UCSD-AML1 (cell line): Measurements from ENCODE around the gene NAPB.

Experiments
- DNase-seq: peaks from one replicate; lab custom pipeline; 2025; ENCODE audit not compliant: unreplicated experiment; lab: John Stamatoyannopoulos, UW

Gene NAPB

DNA sequence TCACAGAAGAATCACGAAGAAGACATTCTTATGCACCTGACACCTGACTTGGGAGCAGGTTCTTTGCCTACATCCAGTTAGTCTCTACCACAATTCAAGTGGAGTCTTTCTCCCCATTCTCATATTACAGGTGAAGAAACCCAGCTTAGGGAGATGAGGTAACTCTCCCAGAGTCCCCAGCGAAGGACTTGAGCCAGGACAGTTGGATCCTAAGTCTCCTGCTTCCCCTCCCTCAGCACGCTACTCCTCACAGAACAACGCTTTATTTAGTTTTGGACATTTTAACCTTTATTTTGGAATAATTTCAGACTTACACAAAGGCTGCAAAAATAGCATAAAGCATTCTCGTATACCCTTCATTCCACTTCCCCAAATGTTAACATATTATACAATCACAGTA, 17.4 kb upstream of the NAPB start:
- no peak for DNase-seq

GRCh38 chr20:23437126-23437899, 16.0 kb upstream of the NAPB start:
- DNase-seq, result no peak

GRCh38 chr20:23436681-23437080, 15.4 kb upstream of the NAPB start:
- no peak for DNase-seq

GRCh38 chr20:23435626-23436539, 14.6 kb upstream of the NAPB start:
- no peak for DNase-seq

GRCh38 chr20:23434521-23435313, 13.4 kb upstream of the NAPB start:
- no peak for DNase-seq

DNA sequence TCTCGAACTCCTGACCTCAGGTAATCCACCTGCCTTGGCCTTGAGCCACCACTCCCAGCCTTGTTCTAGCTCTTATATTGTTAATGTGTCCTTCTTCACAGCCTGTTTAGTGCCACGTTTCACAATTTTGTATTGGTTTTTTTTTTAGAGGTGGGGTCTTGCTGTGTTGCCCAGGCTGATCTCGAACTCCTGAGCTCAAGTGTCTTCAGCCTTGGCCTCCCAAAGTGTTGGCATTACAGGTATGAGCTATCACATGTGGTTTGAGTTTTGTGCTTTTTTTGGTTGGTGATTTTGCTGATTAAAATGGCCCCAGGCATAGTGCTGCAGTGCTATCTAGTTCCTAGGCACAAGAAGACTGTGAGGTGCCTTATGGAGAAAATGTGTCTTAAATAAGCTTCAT, 12.3 kb upstream of the NAPB start:
- no peak for DNase-seq

DNA sequence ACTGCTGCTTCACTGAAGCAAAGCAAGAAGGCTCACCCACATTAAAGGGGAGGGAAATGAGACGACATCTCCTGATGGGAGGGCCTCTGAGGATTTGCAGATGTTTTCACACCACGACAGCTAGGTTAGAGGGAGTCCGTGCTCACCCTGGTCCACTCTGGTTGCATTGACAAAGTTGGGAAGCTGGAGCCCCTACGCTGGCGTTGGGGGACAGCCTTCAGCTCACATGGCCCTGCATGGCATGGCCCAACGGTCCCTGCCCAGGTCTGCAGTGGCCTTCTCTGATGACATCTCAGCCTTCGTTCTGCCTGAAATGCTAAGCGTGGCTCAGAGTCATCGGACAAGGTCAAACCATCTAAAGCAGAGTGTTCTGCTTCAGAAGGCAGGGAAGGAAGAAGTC, 3.8 kb upstream of the NAPB start:
- DNase-seq, result no peak

DNA sequence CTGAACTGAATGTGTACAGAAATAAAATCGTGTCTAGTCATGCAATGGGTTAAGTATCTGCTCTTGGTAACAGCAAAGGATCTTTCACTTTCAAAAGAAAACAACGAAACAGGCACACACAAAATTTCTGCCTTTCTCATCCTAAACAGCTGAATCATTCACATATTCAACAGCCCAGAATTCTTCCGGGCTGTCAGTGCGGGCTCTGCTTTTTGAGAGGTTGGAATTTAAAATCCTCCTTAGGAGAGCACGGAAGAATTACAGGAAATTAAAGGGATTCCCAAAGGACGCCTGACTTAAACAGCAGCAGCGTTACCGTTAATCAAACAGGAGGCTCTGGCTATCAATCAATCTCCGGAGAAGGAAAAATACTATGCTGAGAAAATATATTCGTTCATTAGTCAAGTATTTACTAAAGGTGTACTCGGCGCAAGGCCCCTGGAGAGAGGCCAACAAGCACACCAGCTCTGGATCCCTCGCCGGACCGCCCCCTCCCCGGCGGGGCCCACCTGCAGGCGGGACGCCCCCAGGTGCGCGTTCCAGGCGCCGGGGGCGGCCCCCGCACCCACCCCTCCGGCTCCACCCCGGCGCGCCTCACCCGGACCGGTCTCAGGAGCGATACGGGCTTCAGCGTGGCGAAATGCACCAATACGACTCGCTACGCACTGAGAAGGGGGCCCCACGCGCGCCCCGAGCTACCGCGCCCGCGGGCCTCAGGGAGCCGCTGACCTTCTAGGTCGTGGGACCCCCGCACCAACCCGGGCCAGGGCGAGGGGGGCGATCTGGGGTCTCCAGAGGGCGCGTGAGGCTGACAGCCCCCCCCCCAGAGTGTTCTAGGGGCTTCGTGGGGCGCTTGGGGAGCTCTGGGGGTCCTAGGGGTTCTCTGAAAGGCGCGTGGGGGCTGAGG, 1.0 kb downstream of the NAPB start:
- no peak for DNase-seq

GRCh38 chr20:23419657-23419994, 1.7 kb downstream of the NAPB start:
- DNase-seq, result no peak

- DNase-seq, result no peak
These were observed 3.4 kb downstream of the NAPB start for GRCh38 chr20:23417861-23418260.

DNA sequence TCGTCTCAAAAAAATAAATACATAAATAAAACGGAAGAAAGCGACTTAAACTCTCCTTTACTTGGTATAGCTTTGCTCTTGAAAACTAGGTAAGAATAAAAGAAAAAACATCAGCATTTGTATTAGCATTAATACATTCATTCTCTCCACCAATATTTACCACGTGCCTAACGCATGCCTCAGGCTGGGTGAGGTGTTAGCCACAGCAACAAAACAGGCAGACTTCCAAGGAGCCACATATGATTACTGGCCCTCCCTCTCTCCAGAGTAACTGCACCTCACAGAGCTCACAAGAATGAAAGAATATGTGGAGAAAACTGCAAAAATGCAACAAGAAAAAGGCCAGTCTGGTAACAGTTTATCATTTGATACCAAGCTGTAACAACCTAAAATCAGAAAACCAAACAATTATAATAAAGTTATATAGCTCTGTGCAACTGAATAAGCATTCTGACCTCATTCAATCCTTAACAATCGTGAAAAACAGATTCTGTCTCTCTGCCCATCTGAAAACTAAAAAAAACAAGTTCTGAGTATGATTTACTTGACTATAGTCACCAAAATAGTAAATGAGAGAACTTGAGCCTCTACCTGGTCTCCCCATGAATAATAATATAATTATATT, 5.2 kb downstream of the NAPB start:
- no peak for DNase-seq

DNA sequence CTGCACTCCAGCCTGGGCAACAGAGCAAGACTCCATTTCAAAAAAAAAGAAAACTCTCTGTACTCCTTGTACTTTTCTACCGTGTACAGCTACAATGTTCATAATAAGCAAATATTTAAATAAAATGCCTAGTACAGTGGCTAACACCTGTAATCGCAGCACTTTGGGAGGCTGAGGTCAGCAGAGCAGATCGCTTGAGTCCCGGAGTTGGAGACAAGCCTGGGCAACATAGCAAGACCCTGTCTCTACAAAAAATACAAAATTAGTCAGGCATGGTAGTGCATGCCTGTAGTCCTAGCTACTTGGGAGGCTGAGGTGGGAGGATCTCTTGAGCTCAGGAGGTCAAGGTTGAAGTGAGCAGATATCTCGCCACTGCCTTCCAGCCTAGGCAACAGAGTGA, 5.7 kb downstream of the NAPB start:
- no peak for DNase-seq

DNA sequence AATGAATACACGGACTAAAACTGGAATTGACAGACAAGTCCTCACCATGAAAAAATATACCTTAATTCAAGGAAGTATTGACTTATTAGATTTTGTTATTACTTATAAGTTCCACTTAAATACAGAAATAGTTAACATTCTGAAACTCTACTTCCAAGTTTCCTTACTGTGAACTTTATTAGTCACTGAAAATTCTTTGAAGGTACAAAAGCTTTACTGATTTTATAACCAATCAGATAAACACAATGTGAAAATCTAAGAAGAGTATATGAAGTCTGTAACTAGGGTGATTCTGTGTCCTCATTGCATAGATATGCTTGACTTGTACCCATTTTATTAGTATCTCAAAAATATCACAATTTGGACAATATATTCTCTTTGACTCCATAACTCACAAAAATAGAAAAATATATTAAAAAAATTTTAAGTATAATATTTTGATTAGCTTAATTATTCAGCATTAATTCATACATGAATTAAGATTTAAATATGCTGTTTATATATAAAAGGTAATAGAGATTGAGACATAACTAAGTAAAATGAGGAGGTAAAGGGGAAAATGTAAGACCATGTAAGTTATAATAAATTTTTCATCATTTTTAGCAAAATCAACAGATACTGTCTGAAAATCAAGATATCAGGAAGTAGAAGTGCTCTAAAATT, 6.6 kb downstream of the NAPB start:
- DNase-seq, result no peak

DNA sequence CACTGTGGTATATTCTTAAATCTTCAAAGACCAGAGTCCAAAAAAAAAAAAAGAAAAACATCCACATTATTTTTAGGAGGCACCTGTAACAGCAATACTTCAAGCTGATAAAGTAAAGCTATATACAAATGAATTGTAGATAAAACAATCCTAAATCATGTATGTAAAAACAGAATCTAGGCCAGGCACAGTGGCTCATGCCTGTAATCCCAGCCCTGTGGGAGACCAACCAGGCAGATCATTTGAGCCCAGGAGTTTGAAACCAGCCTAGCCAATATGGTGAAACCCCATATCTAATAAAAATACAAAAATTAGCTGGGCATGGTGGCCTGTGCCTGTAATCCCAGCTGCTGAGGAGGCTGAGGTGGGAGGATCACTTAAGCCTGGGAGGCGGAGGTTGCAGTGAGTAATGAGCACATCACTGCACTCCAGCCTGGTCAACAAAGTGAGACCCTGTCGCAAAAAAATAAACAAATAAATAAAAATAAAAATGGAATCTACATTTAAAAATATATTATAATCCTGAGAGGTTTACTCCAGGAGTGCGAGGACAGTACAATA, 7.3 kb downstream of the NAPB start:
- DNase-seq, result no peak

DNA sequence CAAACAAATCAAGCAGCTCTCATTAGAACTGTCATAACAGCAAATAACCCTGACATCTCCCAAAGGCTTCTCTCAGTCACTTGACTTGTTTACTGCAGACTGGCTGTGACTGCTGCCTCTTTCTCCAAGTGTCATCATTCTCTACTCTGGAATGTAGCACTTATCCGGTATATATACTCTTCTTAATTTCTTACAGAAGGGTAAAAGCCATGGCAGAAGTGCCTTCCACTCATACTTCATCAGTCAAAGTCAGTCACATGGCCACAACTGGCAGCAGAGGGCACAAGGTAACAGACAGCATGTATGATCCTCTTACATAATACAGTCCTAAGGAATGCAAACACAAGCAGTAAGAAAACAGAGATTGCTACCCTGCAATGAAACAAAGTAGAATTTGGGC, 9.3 kb downstream of the NAPB start:
- no peak for DNase-seq

DNA sequence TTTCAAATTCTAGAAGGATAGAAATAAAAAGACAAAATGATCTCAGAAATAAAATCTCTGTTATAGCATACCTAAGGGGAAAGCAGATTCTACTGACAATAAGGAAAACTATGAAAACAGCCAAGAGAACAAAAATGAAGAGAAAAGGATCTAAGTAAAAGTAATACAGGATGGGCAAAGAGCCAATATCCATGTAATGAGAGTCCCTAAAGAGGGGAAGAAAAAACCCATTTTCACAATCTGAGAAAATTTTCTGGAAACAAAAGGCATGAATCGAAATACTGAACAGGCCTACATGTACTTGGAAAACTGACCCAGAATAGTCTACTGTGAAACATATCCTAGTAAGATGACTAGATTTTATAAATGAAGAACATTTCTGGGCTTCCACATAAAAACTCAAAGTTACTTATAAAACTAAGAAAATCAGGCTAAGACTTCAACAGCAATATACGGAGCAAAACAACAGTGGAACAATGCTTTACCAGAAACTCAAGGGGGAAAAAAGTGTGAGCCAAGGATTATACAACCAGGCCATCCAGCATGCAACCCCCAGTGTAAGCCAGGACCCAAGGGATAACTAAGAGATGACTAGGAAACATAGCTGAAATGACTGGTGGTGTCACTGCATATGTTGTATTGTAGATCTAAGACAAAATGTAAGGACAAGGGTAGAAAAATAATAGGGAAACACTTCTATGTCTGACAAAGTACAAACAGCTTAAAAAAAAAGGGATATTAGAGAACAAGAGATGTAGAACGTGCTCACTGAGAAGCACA, 10.2 kb downstream of the NAPB start:
- DNase-seq, result no peak

GRCh38 chr20:23409800-23410199, 11.5 kb downstream of the NAPB start:
- DNase-seq, result no peak

DNA sequence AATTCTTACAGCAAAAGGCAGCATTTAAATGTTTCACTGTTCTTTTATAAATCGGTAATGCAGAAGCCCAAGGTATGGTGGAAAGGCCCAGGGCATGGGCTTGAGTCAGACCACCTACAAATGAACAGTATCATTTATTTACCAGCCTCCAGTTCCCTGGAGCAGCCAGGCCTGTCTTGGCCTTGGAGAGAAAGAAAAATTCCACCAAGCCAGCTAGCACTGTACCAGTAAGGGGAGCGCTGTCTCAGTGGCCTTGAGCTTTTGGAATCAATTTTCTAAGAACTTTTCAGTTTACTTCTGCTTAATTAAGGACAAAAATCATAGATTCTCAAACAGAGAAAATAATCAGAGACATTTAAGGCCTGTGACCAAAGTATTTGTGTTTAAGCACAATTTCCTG, 12.3 kb downstream of the NAPB start:
- no peak for DNase-seq
